Sciatic nerve (tissue), 2 donors: ENCODE data around the gene CDK5R1. TPM values are rescaled to one million over a fixed set of nuclear protein-coding genes. Genes with fewer than 3 reads are reported as not detected.
"Not testable (repeated sequence)": the region's sequence is repeated elsewhere in the genome, so short reads cannot be mapped to it uniquely, and the experiment has no call there.

Experiments
- ATAC-seq: fragments of 200-7000 bp; cut with Tn5 transposase; one replicate; pipeline ENCODE4 v1.9.1; 2020; ENCODE audit warnings: mild to moderate bottlenecking, moderate library complexity
- DNase-seq: peaks from one replicate; pipeline ENCODE4 v3.0.0-alpha.2; 2020; ENCODE audit warnings: low spot score
- intact Hi-C: fragments of 100-400 bp; cut with DNase I; formaldehyde crosslinking; loops from one replicate; pipeline ENCODE4 v1.14.2; 2022
- total RNA-seq: library from RNA; stranded (reverse); fragmentation: NEBNext Ultra II Directional; extraction: Animal tissue kit (Norgen Biotek cat#: 25700); gene quantifications from one replicate; pipeline ENCODE4 v1.2.1, GENCODE V29; 2021
- donor health status: DM: no; HTN: no; CAD: no.
- donor health status: DM: no; HTN: no; CAD: no.

Gene CDK5R1
- 1.3 TPM for total RNA-seq

DNA sequence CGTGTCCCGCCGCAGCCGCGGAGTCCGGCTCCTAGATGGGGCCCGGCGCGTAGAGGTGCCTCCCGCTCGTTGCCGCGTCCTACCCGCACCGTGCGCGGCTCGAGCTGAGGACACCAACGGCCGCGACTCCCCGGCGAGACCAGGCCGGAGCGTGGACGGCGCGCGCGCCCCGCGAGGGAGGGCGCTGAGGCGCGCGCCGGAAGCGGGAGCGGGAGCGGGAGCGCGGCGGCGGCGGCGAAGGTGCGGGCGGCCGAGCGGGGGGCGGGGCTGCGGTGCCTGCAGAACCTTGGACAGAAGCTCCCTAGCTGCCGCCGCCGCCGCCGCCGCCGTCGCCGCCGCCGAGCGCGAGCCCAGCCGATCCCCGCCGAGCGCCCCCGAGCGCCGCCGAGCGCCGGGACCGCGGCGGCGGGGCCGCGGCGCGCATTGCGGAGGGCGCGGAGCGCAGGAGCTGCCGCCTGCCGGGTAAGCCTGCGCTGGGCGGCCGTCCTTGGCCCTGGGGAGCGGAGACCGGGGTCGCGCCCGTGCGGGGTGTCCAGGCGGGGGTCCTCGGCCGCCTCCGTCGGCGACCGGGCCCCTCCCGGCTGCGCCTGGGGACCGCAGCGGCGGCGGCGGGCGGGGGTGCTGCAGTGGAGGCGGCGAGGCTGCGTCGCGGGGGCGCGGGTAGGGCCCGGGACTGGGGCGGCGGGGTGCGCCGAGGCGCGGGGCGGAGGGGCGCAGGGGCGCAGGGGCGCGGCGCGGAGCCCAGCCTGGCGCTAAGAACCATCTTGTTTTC is at the start of gene CDK5R1:
Gene CDK5R1, plus strand, starts transcription at position 293 of the 772 bp plus-strand sequence. CDS start 628 bp downstream, outside the sequence.
- DNase-seq = peak; percentile 77
- ATAC-seq = no peak
- intact Hi-C loops = no loop called here

DNA sequence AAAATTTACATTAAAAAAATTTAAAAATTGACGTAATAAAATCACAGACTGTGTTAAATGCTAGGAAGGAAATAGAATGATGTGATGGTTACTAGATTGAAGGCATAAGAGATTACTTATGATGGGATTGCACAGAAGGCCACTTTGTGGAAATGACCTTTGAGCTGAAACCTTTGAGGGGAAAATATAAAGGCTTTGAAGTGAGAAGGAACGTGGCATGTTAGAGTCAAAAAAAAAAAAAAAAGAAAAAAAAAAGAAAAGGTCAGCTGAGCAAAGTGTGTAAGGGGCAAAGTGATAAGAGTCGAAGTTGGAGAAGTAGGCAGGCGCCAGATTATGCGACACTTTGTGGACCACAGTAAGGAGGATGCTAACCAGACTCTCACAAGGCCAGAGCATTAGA is 46.1 kb upstream of the CDK5R1 start:
- intact Hi-C loops = no loop called here
- no peak for ATAC-seq
- DNase-seq = no peak

DNA sequence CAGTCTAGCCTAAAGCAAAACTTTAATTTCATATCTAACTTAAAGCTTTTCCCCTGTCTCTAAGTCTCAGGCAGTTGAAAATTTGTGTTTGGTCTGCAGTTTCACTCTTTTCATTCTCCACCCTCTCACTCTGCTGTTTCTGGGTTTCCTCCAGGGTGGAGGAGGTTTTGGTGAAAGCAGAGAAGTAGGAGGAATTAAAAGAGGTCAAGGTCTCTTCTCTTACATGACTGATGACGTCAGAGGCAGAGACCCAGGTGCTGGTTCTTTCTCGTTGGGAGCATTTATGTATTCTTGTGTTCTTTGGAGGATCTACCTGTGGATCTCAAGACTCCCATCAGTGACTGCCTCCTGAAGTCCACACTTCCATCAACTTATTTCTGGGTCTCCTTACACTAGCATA is 44.9 kb upstream of the CDK5R1 start:
- DNase-seq = no peak
- intact Hi-C loops = no loop called here
- ATAC-seq = no peak

DNA sequence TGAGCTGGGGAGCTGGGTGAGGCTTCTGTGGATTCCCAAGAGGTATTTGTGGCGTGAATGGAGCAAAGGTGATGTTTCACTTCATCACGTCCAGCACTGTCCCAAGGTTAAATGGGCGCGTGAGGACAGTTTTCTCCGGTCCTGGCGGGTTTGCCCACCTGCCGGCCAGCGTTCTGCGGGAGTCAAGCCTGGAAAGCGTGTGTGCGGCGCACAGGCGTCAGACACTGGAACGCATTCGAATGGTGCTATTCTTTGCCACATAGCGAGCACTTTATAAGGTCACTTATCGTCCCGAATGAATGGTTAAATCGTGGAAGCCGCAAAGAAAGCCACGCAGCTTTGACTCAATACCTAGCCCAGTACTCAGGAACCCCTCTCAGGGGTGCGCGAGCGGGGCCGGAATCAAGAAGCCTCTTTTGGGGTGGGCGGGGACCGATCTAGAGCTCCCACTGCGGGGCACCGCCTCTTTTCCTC is 42.9 kb upstream of the CDK5R1 start:
- intact Hi-C loops = no loop called here
- DNase-seq (no peak), ATAC-seq (no peak)

DNA sequence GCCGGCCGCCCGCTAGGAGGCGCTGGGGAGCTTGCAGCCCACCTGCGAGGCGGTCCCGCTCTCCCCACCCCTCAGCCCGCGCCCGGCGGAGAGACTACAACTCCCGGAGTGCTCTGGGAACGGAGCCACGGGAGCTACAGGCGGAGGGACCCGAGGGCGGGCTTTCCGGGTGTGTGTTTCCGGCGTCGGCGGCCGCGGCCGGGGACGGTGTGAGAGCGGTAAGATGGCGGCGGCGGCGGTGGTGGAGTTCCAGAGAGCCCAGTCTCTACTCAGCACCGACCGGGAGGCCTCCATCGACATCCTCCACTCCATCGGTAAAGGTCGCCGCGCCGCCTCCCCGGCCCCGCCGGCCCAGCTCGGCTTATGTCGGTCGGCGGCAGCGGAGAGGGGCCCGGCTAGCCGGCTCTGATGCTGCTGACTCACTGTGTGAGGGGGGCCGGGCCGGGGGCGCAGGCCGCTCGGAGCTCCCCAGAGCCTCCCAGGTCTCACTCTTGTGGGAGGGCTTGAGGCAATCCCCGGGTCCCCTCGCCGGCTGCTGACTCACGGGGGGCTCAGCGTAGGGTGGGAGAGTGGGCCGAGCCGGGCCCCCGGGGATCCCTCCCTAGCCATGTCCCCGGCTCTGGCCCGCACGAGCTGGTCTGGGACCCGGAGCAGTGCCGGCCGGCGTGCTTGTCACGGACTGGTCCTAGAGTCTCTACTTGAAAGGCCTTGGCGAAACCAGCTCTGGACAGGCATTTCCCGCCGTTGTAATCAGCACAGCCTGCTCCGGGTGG is 42.3 kb upstream of the CDK5R1 start, which contains the start of gene PSMD11:
Gene PSMD11, plus strand, starts transcription at position 210 of the 773 bp plus-strand sequence. Its CDS starts 14 bp downstream, at position 224.
- intact Hi-C loops = no loop called here
- DNase-seq (peak; percentile 97), ATAC-seq (peak; percentile 99)

DNA sequence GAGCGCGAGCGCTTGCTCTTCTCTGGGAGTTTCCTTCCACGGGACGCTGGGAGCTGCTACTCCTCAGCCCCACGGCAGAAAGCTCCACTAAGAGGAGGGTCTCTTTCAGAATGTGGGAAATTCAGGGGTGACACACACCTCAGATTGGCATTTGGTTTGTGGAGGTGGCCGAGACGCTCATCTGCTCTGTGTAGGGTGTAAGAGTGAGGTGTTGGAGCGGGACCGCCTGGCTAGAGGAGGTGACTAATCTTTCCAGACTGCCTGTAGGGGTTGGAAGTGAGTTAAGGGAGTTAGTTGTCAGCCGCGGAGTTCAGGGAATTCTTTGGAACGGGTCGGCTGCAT is 41.7 kb upstream of the CDK5R1 start:
- intact Hi-C loops = no loop called here
- DNase-seq = no peak
- ATAC-seq = peak; percentile 16

DNA sequence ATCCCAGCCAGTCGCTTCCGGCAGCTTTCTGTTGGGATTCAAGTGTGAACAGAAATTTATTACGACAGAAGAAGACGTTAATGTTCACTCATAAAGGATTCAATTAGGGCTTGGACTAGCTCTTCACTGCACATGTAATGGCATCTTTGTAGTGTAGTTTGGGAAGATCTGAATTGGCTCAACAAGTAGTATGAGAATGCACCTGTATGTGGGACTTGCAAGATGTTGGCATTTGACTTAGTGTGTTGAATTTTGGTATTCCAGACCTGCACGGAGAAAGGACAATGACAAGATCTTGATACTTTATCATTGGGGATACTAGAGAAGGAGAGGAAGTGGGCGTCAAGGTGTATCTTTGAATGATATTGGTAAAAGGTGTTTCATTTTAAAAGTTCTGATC is 41.3 kb upstream of the CDK5R1 start:
- ATAC-seq = no peak
- intact Hi-C loops = no loop called here

DNA sequence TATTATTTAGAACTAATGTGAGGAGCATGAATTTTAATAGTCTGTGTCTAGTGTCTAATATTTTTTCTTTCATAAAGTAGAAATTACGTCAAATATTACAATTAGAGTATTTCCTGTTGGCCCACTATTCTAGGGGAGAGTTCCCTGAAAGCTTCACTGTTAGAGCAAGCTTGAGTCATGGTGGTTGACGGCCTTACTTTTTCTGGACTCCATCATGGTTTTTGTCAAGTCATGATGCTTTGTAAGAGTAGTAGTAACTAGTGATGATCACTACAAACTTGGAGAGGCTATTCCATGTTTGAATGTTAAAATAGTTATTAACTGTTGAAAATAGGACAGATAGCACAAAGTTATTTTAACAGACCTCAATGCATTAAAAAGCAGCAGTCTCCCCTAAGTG is 40.8 kb upstream of the CDK5R1 start:
- ATAC-seq (no peak), DNase-seq (no peak)
- intact Hi-C loops = no loop called here

More for the DNA sequence above, 41.3 kb upstream of the CDK5R1 start:
- DNase-seq = no peak

DNA sequence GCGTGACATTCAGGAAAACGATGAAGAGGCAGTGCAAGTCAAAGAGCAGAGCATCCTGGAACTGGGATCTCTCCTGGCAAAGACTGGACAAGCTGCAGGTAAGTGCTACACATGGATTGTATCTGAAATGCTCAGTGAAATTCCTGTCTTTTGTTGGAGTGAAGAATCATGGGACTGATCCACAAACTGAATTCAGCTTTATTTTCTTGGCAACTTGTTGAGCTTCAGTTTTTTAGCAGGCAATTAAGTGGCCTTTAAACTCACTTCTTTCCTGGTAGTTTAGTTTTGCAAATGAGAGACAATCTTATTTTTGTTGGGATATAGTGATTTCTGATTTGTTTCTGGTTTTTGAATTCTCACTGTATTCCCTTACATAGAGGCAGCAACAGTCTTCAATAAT is 39.8 kb upstream of the CDK5R1 start:
- DNase-seq (no peak), ATAC-seq (no peak)
- intact Hi-C loops = no loop called here

DNA sequence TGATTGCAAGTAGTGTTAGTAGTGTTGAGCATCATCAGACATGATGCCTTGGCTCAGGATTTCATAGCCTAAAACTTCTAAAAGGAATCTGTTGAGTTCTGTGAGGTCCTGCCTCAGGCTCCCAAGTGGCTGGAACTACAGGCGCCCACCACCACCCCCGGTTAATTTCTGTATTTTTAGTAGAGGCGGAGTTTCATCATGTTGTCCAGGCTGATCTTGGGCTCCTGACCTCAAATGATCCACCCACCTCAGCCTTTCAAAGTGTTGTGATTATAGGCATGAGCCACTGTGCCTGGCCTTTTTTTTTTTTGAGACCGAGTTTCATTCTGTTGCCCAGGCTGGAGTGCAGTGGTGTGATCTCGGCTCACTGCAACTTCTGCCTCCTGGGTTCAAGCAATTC is 36.8 kb upstream of the CDK5R1 start:
- ATAC-seq (no peak), DNase-seq (no peak)
- intact Hi-C loops = no loop called here

DNA sequence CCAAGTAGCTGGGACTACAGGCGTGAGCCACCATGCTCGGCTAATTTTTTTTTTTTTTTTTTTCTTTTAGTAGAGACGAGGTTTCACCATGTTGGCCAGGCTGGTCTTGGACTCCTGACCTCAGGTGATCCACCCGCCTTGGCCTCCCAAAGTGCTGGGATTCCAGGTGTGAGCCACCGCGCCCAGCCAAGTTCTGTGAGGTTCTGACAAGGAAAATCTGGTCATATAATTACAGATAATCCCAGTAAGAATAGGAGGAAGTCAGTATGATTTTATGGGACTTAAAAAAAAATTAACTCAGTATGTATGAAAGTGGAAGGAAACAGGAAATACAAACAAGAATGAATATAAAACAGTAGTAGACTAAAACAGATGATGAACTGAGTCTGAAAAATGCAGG is 36.4 kb upstream of the CDK5R1 start:
- DNase-seq, intact Hi-C loops, ATAC-seq: not testable (repeated sequence)

DNA sequence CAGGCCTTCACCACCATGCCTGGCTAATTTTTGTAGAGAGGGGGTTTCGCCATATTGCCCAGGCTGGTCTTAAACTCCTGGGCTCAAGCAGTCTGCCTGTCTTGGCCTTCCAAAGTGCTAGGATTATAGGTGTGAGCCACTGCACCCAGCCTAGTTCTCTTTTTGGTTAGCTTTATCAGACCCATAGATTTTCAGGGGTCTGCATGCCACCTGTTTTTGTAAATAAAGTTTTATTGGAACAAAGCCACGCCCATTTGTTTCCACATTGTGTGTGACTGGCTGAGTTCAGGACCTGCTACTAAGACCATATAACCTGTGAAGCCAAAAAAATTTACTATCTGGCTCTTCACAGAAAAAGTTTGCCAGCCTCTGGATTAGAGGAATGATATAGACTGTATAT is 34.9 kb upstream of the CDK5R1 start:
- ATAC-seq (no peak), DNase-seq (no peak)
- intact Hi-C loops = no loop called here

DNA sequence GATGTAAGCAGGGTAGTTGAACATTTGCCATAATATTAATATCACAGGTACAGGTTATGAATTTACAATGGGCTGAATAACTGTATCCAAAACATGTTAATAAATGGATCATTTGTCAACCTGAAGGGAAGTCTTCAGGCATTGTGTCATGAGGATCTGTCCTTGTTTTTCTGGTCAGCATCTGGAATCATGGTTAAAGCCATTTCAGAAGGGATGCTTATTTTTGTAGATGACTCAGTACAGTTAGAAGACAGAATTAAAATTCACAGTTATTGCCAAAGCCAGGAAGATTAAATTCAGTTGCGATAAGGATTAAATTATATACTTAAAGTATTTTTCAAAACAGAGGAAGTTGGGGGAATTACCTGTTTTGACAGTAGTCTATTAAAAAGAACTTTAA is 34.5 kb upstream of the CDK5R1 start:
- intact Hi-C loops = no loop called here
- DNase-seq (no peak), ATAC-seq (no peak)

DNA sequence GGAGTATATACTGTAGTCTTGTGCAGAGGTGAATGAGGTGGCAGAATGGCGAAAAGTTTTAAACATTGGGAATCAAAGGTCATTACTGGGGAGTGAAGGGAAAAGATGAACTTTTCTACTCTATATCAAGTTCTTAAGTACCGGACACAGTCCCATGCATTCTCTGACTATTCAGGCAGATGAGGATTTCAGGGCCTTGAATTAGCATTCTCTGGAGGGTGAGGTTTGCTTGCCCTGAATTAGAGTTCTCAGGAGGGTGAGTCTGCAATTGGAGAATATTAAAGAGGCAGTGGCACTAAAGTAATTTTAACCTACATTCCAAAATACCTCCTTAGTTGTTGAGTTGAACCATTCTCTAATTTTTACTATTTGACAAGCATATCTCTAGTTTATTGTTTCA is 33.4 kb upstream of the CDK5R1 start:
- no peak for DNase-seq
- intact Hi-C loops = no loop called here
- ATAC-seq = no peak

DNA sequence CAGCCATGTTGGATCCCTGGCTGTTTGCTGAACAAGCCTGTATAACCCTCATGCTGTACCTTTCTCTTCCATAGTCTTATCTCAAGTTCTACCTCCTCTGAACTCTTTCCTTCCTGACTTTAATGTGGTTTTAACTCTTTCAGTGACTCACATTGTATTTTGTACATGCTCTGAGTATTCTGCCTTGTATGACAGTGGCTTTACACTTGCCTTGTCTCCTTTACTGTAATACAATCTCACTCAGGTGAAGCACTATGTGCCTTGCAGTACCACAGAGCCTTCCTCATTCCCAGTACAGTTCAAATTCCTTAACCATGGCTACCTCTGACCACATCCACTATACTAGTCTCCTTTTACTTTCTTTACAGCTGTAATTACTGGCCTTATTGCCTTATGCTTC is 28.4 kb upstream of the CDK5R1 start:
- no peak for DNase-seq
- ATAC-seq = no peak
- intact Hi-C loops = no loop called here

DNA sequence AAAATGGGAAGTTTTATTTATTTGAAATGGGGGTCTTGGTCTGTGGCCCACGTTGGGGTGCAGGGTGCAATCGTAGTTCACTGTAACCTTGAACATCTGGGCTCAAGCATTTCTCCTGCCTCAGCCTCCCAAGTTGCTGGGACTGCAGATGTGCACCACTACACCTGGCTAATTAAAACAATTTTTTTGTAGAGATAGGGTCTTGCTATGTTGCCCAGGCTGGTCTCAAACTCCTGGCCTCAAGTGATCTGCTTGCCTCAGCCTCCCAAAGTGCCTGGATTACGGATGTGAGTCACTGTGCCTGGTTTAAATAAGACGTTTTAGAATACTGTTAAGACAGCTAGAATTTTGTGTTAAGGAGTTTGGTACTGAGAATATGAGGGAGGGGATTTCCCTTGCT is 26.7 kb upstream of the CDK5R1 start:
- intact Hi-C loops = no loop called here
- no peak for ATAC-seq

DNA sequence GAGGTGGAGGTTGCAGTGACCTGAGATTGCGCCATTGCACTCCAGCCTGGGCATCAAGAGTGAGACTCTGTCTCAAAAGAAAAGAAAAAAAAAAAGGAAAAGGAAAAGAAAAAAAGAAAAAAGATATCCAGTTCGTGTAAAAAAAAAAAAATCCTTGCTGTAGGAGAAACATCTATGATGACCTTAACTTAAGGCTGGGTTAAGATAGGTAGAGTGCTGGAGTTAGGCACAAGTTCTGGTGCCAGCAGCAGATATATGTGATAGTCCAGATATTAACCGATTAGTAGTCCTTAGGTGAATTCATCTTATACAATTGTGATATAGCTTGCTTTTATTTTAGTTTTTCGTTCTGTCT is 25.3 kb upstream of the CDK5R1 start:
- DNase-seq (no peak), ATAC-seq (no peak)
- intact Hi-C loops = no loop called here

More for the DNA sequence above, 26.7 kb upstream of the CDK5R1 start:
- no peak for DNase-seq

DNA sequence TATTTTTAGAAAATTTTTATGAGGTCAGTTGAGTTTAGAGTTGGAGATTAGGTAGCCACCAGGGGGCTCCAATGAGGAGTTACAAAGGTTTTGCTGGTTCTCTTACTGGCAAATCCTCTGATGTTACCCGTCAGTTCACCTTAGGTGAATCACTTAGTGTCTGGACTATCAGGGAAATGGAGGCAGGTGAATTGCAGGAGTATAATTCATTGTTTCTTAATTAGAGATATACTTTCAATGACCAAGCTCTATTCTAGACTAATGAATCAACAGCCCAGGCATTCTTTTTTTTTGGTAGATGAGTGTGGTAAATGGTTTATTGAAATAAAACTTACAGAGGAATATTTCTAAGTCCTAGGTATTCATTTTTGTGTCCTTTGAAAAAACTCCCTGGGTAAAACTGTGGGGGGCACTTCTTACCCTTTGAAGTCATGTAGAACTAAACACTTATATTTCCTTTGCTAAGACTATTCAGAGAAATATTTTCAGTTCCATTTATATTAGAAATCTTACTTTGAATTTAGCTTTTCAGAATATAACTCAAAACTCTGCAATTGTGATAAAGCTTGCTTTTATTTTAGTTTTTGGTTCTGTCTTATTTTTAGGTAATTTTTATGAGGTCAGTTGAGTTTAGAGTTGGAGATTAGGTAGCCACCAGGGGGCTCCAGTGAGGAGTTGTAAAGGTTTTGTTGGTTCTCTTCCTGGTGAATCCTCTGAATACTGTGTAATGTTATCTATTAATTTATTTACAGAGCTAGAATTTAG is 24.8 kb upstream of the CDK5R1 start:
- no peak for ATAC-seq
- no peak for DNase-seq
- intact Hi-C loops = no loop called here

DNA sequence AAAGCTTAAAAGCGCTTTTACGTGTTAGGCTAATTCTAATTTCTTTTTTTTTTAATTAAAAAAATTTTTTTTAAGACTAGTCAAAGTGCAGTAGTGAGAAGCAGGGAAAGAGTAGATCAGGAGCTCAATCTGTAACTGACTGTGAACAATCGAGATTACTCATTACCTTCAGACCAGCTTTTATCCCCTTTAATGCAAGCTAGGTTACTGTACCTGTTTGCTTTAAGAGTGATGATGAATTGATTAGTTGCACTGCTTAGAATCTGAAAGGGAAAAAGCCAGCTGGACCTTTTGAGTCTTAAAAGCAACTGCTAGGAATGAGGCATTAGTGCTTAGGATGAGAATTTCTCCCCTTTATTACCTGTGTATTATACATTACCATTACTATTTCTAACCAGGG is 23.5 kb upstream of the CDK5R1 start:
- intact Hi-C loops = no loop called here
- ATAC-seq (no peak), DNase-seq (no peak)

DNA sequence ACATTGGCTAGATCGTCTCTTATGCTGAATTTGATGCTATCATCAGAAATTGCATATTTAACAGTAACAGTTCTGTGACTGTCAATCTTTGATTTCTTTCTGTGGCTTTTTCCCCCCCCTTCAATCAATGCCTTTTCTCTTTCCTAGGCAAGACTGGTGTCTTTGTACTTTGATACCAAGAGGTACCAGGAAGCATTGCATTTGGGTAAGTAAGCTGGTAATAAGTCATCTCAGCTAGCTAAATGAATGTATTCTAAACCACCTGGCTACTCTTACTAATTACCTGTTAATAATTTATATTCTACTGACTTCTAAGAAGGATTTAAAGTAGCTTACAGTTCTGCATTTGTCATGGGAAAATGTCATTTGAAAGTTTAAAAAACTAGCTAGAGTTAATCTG is 22.4 kb upstream of the CDK5R1 start:
- DNase-seq = no peak
- ATAC-seq = no peak
- intact Hi-C loops = no loop called here
